ENCODE results near the gene ATP11A. TPM values are rescaled to one million over a fixed set of nuclear protein-coding genes. Genes with fewer than 3 reads are reported as not detected.
A peak's percentile ranks its signal among the peaks of the same experiment; 100 is the strongest.

The ATP11A gene
- total and polyA plus RNA-seq, 7 donors, result 3.9 to 48.6 (median 26.4) TPM

- peaks cover 0 to 42% (median 10%) of the 10 kb centered on the region in 3 donors for H3K27me3 ChIP-seq (ENCODE audit: insufficient read depth in 3 of 3, low read length in 2 of 3)
- no peak overlapping the region for H3K4me3 ChIP-seq
- 38 to 48% (median 40%) methylated on average over 32 of the region's 32 CpGs for WGBS, 3 donors
These were observed 241.4 kb downstream of the ATP11A start for GRCh38 chr13:112931028-112931934.

GRCh38 chr13:112932971-112933370 lies 243.1 kb downstream of the ATP11A start:
- ATAC-seq (no peak), DNase-seq (no peak)
- no peaks in the 10 kb centered on the region for H3K4me1 ChIP-seq
- intact Hi-C loops (cut with DNase I), result no loop called here
- TF ChIP-seq CTCF (IDR thresholded peaks at IDR 0.05), result no peak
- no peaks in the 10 kb centered on the region for H3K36me3 ChIP-seq (ENCODE audit: insufficient read depth in 1 of 2, low read depth in 1 of 2)
- H3K27ac ChIP-seq, result no peak overlapping the region
- no peaks in the 10 kb centered on the region for H3K9me3 ChIP-seq
- 74 to 96% (median 79%) methylated on average over 9 of the region's 9 CpGs for WGBS, 3 donors
- H3K4me3 ChIP-seq, result no peak overlapping the region
- peaks cover 0 to 29% (median 10%) of the 10 kb centered on the region in 3 donors for H3K27me3 ChIP-seq (ENCODE audit: insufficient read depth in 3 of 3, low read length in 2 of 3)

More at GRCh38 chr13:112931028-112931934, 241.4 kb downstream of the ATP11A start:
- H3K27ac ChIP-seq, result no peak overlapping the region
- peak in 3 of 4 donors; percentile 31 to 60 (median 32) for ATAC-seq
- H3K9me3 ChIP-seq, result no peaks in the 10 kb centered on the region
- intact Hi-C loops (cut with DNase I), result no loop called here
- H3K36me3 ChIP-seq (ENCODE audit: insufficient read depth in 1 of 2, low read depth in 1 of 2), result no peaks in the 10 kb centered on the region
- no peaks in the 10 kb centered on the region for H3K4me1 ChIP-seq
- no peak for DNase-seq
- TF ChIP-seq CTCF (IDR thresholded peaks at IDR 0.05), result peak; percentile 54

- intact Hi-C loops (cut with DNase I), result no loop called here
- 86 to 88% (median 88%) methylated on average over 7 of the region's 7 CpGs for WGBS, 3 donors
- no peak for DNase-seq
- no peak for ATAC-seq
- H3K4me3 ChIP-seq, result no peak overlapping the region
- H3K27ac ChIP-seq, result no peak overlapping the region
- H3K36me3 ChIP-seq (ENCODE audit: insufficient read depth in 1 of 2, low read depth in 1 of 2), result no peaks in the 10 kb centered on the region
- no peak for TF ChIP-seq CTCF (IDR thresholded peaks at IDR 0.05)
- H3K9me3 ChIP-seq, result no peaks in the 10 kb centered on the region
- H3K27me3 ChIP-seq (ENCODE audit: insufficient read depth in 3 of 3, low read length in 2 of 3), result peaks cover 0 to 24% (median 10%) of the 10 kb centered on the region in 3 donors
- no peaks in the 10 kb centered on the region for H3K4me1 ChIP-seq
These were observed 243.8 kb downstream of the ATP11A start for GRCh38 chr13:112933649-112934048.

GRCh38 chr13:112934078-112934477 lies 244.2 kb downstream of the ATP11A start:
- 66 to 72% (median 71%) methylated on average over 6 of the region's 6 CpGs for WGBS, 3 donors
- no peak for ATAC-seq
- Histone ChIP-seq H3K9me3 (no peaks in the 10 kb centered on the region), H3K4me3 (no peak overlapping the region), H3K27ac (no peak overlapping the region), H3K27me3 (ENCODE audit: insufficient read depth in 3 of 3, low read length in 2 of 3) (peaks cover 0 to 20% (median 8%) of the 10 kb centered on the region in 3 donors), H3K36me3 (ENCODE audit: insufficient read depth in 1 of 2, low read depth in 1 of 2) (no peaks in the 10 kb centered on the region), H3K4me1 (no peaks in the 10 kb centered on the region)
- intact Hi-C loops (cut with DNase I), result no loop called here
- no peak for DNase-seq
- no peak for TF ChIP-seq CTCF (IDR thresholded peaks at IDR 0.05)

Other genes starting within 250 kb of the ATP11A start
- 10 to 100 TPM in 3 of 4 donors, 1 to 10 TPM in 1; 7.4 to 15.3 (median 14.3) TPM for gene TUBGCP3, start 101.9 kb upstream of the ATP11A start, total RNA-seq
- 10 to 100 TPM in 1 of 3 donors, 1 to 10 TPM in 2; 8.3 to 13.1 (median 8.4) TPM for gene TUBGCP3, start 101.9 kb upstream of the ATP11A start, polyA plus RNA-seq

Measured in psoas muscle (tissue), 8 donors.